Mesendoderm (in vitro differentiated cells): Measurements from ENCODE around the gene NR2F6.

ENCODE experiments used
- DNase-seq: peaks from one replicate; pipeline ENCODE4 v3.0.0; 2013
- H2AK5ac ChIP-seq: 2 replicates; pipeline ENCODE4 v1.6.1; 2013; ENCODE audit warnings: low read length, inconsistent platforms
- H2BK120ac ChIP-seq: 2 replicates; pipeline ENCODE4 v1.6.1; 2013; ENCODE audit warnings: low read depth, mild to moderate bottlenecking, low read length, moderate library complexity, mixed read lengths
- H2BK15ac ChIP-seq: replicated peaks from 2 replicates; pipeline ENCODE4 v1.6.1; 2013; ENCODE audit warnings: low read depth, mild to moderate bottlenecking, moderate library complexity
- H2BK5ac ChIP-seq: 2 replicates; pipeline ENCODE4 v1.6.1; 2013; ENCODE audit warnings: low read length, inconsistent platforms
- H3K18ac ChIP-seq: 2 replicates; pipeline ENCODE4 v1.6.1; 2013; ENCODE audit warnings: mild to moderate bottlenecking, low read length, mixed read lengths
- H3K23ac ChIP-seq: one replicate; pipeline ENCODE4 v1.6.1; 2013; ENCODE audit warnings: low read length
- H3K27ac ChIP-seq: 2 replicates; pipeline ENCODE4 v1.5.1; 2013; ENCODE audit warnings: low read depth, mild to moderate bottlenecking, inconsistent platforms, low read length, moderate library complexity
- H3K27me3 ChIP-seq: 2 replicates; pipeline ENCODE4 v1.6.1; 2013; ENCODE audit warnings: low read length, control low read depth, mild to moderate bottlenecking, inconsistent platforms; ENCODE audit not compliant: insufficient read depth, poor library complexity
- H3K36me3 ChIP-seq: 2 replicates; pipeline ENCODE4 v1.6.1; 2013; ENCODE audit warnings: low read length, inconsistent platforms; ENCODE audit not compliant: control insufficient read depth, insufficient read depth
- H3K4ac ChIP-seq: one replicate; pipeline ENCODE4 v1.6.1; 2013; ENCODE audit warnings: low read depth, mild to moderate bottlenecking, low read length, moderate library complexity
- H3K4me1 ChIP-seq: 2 replicates; pipeline ENCODE4 v1.6.1; 2013; ENCODE audit warnings: low read depth, low read length, inconsistent platforms; ENCODE audit not compliant: control insufficient read depth
- H3K4me2 ChIP-seq: 2 replicates; pipeline ENCODE4 v1.6.1; 2013; ENCODE audit warnings: low read length
- H3K4me3 ChIP-seq: 2 replicates; pipeline ENCODE4 v1.5.1; 2013; ENCODE audit warnings: mild to moderate bottlenecking, low read length
- H3K56ac ChIP-seq: one replicate; pipeline ENCODE4 v1.6.1; 2013; ENCODE audit warnings: low read length
- H3K79me1 ChIP-seq: 2 replicates; pipeline ENCODE4 v1.6.1; 2013; ENCODE audit warnings: low read length, inconsistent platforms
- H3K79me2 ChIP-seq: 2 replicates; pipeline ENCODE4 v1.6.1; 2013; ENCODE audit warnings: mild to moderate bottlenecking, low read length; ENCODE audit not compliant: control insufficient read depth, insufficient read depth
- H3K9ac ChIP-seq: 2 replicates; pipeline ENCODE4 v1.6.1; 2013; ENCODE audit warnings: low read length, inconsistent platforms
- H4K5ac ChIP-seq: one replicate; pipeline ENCODE4 v1.6.1; 2013; ENCODE audit warnings: low read length
- H4K8ac ChIP-seq: one replicate; pipeline ENCODE4 v1.6.1; 2013; ENCODE audit warnings: low read depth, mild to moderate bottlenecking, control low read depth, low read length, moderate library complexity
- whole genome bisulfite sequencing: extraction: QIAGEN DNeasy Blood & Tissue Kit; methylation state at CpG from one replicate; pipeline ENCODE4 v1.1.7; 2013; ENCODE audit warnings: low lambda C conversion rate, missing lambda C conversion rate; ENCODE audit not compliant: insufficient coverage; ENCODE audit errors: extremely low coverage; 5-methylcytosine and 5-hydroxymethylcytosine counted together

NR2F6 gene

GRCh38 chr19:17254636-17255035 is 8.9 kb upstream of the NR2F6 start:
- H3K79me1 ChIP-seq: no peaks in the 10 kb centered on the region
- no peak overlapping the region for H4K8ac ChIP-seq
- no peaks in the 10 kb centered on the region for H3K79me2 ChIP-seq
- no peak overlapping the region for H3K4ac ChIP-seq
- no peak overlapping the region for H2BK5ac ChIP-seq
- H3K4me3 ChIP-seq: no peak overlapping the region
- H3K36me3 ChIP-seq: no peaks in the 10 kb centered on the region
- no peak overlapping the region for H3K4me2 ChIP-seq
- H2BK15ac ChIP-seq: no peak overlapping the region
- H3K4me1 ChIP-seq: no peaks in the 10 kb centered on the region
- no peak overlapping the region for H2AK5ac ChIP-seq
- H3K56ac ChIP-seq: no peak overlapping the region
- no peak overlapping the region for H2BK120ac ChIP-seq
- H4K5ac ChIP-seq: no peak overlapping the region
- no peaks in the 10 kb centered on the region for H3K27me3 ChIP-seq
- H3K23ac ChIP-seq: no peak overlapping the region
- no peak overlapping the region for H3K9ac ChIP-seq
- no peak overlapping the region for H3K27ac ChIP-seq
- DNase-seq: no peak
- no peak overlapping the region for H3K18ac ChIP-seq
- no CpG with 5 or more reads among the region's 10 CpGs for WGBS

DNA sequence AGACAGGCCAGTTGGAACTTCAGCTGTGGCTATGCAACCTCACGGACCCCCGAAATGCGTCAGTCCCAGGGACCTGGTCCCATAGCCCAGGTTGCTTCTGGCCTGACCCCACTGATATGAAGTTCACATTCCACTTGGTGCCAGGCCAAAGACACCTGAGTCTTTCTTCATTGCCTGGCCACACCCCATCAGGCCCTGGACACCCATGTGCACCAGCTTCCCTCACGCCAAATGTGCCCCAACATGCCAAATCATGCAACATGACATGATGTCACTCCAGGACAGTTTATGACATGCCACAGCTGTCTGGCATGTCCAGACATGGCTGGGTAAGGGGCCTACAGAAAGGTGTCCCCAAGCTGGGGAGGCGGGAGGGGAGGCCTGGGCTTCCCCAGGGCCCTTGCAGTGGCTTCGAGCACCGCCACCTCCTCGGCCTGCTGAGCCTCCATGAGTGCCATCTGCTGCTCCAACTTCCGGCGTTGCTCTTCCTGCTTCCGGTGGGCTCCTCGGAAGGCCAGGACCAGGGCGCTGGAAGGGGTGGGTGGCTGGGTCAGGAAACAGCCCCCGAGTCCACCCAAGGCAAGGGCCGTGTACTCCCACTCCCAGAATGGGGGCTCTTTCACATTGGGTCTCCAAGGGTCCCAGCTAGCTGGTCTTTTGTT is 4.3 kb upstream of the NR2F6 start:
- no peaks in the 10 kb centered on the region for H3K79me1 ChIP-seq
- no peak overlapping the region for H3K18ac ChIP-seq
- no peak overlapping the region for H3K9ac ChIP-seq
- no peaks in the 10 kb centered on the region for H3K27me3 ChIP-seq
- DNase-seq: no peak
- no peak overlapping the region for H3K4me2 ChIP-seq
- WGBS: no CpG with 5 or more reads among the region's 15 CpGs
- no peaks in the 10 kb centered on the region for H3K36me3 ChIP-seq
- H2BK15ac ChIP-seq: no peak overlapping the region
- no peak overlapping the region for H3K4me3 ChIP-seq
- peaks cover 11% of the 10 kb centered on the region for H3K4me1 ChIP-seq
- no peak overlapping the region for H3K56ac ChIP-seq
- H3K79me2 ChIP-seq: peaks cover 2% of the 10 kb centered on the region
- H3K4ac ChIP-seq: no peak overlapping the region
- H3K23ac ChIP-seq: no peak overlapping the region
- H3K27ac ChIP-seq: no peak overlapping the region
- no peak overlapping the region for H2BK5ac ChIP-seq
- no peak overlapping the region for H4K8ac ChIP-seq
- H2BK120ac ChIP-seq: no peak overlapping the region
- no peak overlapping the region for H4K5ac ChIP-seq
- no peak overlapping the region for H2AK5ac ChIP-seq

DNA sequence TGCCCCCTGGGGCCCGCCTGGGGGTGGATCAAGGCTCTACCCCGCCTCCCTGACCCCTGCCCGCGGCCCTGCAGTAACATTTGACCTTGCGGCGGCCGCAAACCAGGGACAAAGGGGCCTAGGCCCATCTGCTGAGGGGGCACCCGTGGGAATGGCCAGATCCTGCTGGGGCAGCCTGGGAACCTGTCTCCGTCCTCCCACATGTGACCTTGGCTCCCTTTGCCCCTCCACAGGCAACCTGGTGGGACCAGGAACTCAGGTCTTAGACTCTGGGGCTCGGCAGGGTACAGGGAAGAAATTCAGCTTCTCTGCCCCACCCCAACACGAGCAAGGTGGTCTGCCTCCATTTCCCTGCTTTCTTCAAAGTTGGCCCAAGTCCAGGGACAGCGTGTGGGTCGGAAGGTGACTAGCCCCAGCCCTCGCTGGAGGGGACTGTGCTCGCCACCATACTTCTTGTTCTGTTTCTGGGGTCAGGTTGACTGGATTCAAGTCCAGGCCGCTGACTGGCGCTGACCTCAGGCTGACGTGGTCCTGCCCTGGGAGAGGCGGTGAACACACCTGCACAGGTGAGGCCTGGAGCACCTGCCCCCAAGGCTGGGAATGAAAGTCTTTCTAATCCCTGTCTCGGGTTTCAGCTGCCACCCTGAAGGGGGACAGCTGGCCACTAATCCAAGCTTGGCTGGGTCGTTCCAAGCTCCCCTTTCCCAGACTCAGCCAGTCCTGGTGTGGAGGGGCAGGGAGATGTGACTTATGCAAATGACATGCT is 2.5 kb upstream of the NR2F6 start:
- no peaks in the 10 kb centered on the region for H3K79me1 ChIP-seq
- H3K79me2 ChIP-seq: peaks cover 21% of the 10 kb centered on the region
- peaks cover 11% of the 10 kb centered on the region for H3K4me1 ChIP-seq
- peak overlapping the region; percentile 5 for H2AK5ac ChIP-seq
- no peak overlapping the region for H3K4me3 ChIP-seq
- H3K4me2 ChIP-seq: no peak overlapping the region
- H4K5ac ChIP-seq: no peak overlapping the region
- peak overlapping the region; percentile 18 for H3K4ac ChIP-seq
- H3K23ac ChIP-seq: no peak overlapping the region
- no peaks in the 10 kb centered on the region for H3K27me3 ChIP-seq
- WGBS: no CpG with 5 or more reads among the region's 21 CpGs
- no peak overlapping the region for H2BK15ac ChIP-seq
- H3K56ac ChIP-seq: peak overlapping the region; percentile 52
- peak; percentile 79 for DNase-seq
- H3K36me3 ChIP-seq: no peaks in the 10 kb centered on the region
- no peak overlapping the region for H2BK120ac ChIP-seq
- no peak overlapping the region for H3K9ac ChIP-seq
- H3K27ac ChIP-seq: peak overlapping the region; percentile 6
- no peak overlapping the region for H2BK5ac ChIP-seq
- no peak overlapping the region for H4K8ac ChIP-seq
- peak overlapping the region; percentile 43 for H3K18ac ChIP-seq

- WGBS: no CpG with 5 or more reads among the region's 21 CpGs
- H3K4me2 ChIP-seq: peak overlapping the region; percentile 84
- no peak for DNase-seq
- H3K27me3 ChIP-seq: no peaks in the 10 kb centered on the region
- peak overlapping the region; percentile 75 for H3K4ac ChIP-seq
- no peaks in the 10 kb centered on the region for H3K36me3 ChIP-seq
- H3K23ac ChIP-seq: peak overlapping the region; percentile 80
- peak overlapping the region; percentile 77 for H2AK5ac ChIP-seq
- no peak overlapping the region for H4K5ac ChIP-seq
- no peak overlapping the region for H3K4me3 ChIP-seq
- peak overlapping the region; percentile 91 for H3K27ac ChIP-seq
- H2BK5ac ChIP-seq: peak overlapping the region; percentile 93
- peak overlapping the region; percentile 28 for H4K8ac ChIP-seq
- H3K9ac ChIP-seq: peak overlapping the region; percentile 82
- H3K4me1 ChIP-seq: peaks cover 11% of the 10 kb centered on the region
- peaks cover 3% of the 10 kb centered on the region for H3K79me1 ChIP-seq
- peak overlapping the region; percentile 43 for H3K18ac ChIP-seq
- H3K79me2 ChIP-seq: peaks cover 31% of the 10 kb centered on the region
- peak overlapping the region; percentile 94 for H3K56ac ChIP-seq
- no peak overlapping the region for H2BK15ac ChIP-seq
- H2BK120ac ChIP-seq: peak overlapping the region; percentile 29
These were observed 1.1 kb upstream of the NR2F6 start for GRCh38 chr19:17246681-17247425.

DNA sequence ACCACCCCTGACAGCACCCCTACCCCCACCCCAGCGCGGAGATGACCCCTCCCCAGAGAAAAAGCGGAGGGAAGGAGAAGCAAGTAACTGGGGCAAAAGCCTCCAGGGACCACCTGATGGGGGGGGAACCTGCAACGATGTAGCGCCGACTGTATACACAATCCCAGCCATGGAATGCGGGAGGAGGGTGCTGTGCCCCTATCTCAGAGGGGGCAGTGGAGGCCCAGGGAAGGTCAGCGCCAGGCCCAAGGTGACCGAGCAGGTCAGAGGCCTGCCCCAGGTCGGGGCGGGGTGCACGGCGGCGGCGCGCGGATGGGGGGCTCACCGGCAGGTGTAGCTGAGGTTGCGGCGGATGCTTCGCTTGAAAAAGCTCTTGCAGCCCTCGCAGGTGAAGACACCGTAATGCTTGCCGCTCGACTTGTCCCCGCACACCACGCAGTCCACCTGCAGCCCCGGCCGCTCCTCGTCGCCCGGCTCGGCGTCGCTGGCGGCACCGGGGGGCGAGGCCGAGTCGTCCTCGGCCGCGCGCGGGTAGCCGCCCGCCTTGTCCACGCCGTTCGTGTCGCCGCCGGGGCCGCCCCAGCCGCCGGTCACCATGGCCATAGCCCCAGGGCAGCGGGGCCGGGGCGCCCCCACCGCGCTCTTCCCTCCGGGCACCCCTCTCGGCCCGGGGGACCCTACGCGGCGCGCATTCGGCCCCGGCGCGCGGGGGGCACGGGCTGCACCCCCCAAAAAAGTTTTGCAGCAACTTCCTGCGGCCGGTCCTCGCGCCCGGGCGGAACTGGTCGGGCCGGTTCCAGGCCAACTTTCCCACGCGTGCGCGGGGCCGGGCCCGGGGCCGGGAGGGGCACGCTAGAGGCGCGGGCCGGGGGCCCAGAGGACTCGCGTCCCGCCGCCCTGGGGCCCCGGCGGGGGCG is 843 bp downstream of the NR2F6 start:
- Histone ChIP-seq H3K79me2 (peaks cover 42% of the 10 kb centered on the region), H2BK5ac (no peak overlapping the region), H3K36me3 (peaks cover 2% of the 10 kb centered on the region), H2BK15ac (no peak overlapping the region), H3K79me1 (peaks cover 10% of the 10 kb centered on the region), H4K5ac (no peak overlapping the region), H3K27ac (peak overlapping the region; percentile 89), H3K18ac (peak overlapping the region; percentile 96), H3K4ac (peak overlapping the region; percentile 97), H3K23ac (peak overlapping the region; percentile 75), H3K9ac (peak overlapping the region; percentile 88), H3K56ac (peak overlapping the region; percentile 97), H3K4me1 (peaks cover 11% of the 10 kb centered on the region), H3K4me3 (peak overlapping the region; percentile 92), H2AK5ac (no peak overlapping the region), H3K27me3 (no peaks in the 10 kb centered on the region), H3K4me2 (peak overlapping the region; percentile 61), H2BK120ac (peak overlapping the region; percentile 6), H4K8ac (peak overlapping the region; percentile 43)
- no peak for DNase-seq
- WGBS: no CpG with 5 or more reads among the region's 100 CpGs
